ENCODE measurements around the gene ACAP3.

The ACAP3 gene

DNA sequence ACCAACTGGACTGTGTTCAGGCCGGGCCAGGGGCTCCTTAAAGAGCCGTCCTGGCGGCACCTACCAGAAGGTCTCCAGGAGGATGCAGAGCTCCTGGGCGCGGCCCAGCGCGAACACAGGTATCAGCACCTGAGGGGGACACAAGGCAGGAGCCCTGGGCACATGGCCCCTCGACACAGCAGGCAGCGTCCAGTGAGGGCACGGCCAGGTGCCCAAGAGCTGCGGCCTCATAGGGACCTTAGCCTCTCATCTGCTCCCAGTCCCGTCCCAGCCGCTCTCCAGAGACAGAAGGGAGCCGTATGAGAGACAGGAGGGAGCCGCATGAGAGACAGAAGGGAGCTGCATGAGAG is 6.5 kb upstream of the ACAP3 start:
- DNase-seq (ENCODE audit: low read depth), result no peak

DNA sequence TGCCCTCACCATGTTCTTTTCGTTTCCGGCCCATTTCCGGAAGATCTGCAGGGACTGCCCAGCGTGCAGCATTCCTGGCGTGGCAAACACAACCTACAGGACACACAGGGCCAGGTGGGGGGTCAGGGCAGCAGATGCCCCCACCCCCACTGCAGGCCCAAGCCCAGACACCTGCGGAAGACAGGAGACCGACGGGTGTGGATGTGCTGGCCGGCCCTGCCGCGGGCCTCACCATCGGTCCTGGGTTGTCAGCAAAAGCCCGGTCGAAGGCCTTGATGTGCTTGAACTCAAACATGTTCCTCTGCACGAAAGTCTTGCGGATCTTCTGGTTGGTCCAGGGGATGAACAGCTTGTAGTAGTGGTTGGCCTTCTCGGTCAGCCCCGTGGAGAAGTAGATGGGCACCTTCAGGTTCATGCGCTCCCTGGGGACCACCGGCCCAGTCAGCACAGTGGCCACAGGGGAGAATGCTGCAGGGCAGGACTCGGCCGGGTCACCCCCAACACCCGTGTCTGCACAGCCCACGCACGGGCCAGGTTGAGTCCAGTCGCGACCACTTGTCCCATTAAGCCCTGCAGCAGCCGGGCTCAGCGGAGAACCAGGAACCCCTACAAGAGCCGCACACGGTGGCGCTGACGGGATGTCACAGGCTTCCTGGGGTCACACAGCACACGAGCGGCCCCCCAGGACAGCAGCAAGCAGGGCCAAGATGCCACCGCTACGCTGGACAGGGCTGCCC is 5.9 kb upstream of the ACAP3 start:
- no peak for DNase-seq (ENCODE audit: low read depth)

DNA sequence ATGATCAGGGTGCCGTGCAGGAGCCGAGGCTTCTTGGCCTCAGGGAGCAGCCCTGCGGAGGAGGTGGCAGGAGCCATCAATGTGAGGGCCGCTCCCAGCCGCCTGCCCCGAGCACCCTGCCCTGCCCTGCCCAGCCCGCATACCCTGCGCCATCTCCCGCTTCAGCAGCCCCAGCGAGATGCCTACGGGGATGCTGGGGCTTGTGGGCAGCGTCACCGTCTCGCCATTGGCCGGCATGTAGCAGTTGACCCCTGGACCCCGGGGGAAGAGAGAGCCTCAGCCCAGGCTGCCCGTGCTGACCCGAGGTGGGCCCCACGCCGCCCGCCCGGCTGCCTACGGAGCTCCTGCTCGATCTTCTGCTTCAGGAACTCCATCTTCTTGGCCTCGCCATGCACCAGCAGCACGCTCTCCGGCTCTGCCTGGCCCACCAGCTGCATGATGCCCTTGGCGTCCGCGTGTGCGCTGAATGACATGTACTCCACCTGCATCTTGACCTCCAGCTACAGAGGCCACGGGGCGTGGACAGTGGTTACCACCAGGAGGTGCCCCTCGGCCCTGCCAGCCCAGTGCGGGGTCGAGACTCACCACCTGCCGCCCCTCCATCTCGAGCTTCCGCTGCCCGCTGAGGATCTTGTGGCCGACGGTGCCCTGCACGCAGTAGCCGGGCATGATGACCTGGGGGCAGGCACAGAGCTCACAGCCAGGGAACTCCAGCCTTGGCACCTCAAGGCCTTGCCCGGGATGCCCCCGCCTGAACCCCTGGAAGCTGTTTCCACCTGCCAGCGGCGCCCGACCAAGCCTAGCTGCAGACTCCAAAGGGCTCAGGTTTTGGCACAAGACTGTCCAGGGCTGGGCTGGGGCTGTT is 5.0 kb upstream of the ACAP3 start:
- no peak for DNase-seq (ENCODE audit: low read depth)

DNA sequence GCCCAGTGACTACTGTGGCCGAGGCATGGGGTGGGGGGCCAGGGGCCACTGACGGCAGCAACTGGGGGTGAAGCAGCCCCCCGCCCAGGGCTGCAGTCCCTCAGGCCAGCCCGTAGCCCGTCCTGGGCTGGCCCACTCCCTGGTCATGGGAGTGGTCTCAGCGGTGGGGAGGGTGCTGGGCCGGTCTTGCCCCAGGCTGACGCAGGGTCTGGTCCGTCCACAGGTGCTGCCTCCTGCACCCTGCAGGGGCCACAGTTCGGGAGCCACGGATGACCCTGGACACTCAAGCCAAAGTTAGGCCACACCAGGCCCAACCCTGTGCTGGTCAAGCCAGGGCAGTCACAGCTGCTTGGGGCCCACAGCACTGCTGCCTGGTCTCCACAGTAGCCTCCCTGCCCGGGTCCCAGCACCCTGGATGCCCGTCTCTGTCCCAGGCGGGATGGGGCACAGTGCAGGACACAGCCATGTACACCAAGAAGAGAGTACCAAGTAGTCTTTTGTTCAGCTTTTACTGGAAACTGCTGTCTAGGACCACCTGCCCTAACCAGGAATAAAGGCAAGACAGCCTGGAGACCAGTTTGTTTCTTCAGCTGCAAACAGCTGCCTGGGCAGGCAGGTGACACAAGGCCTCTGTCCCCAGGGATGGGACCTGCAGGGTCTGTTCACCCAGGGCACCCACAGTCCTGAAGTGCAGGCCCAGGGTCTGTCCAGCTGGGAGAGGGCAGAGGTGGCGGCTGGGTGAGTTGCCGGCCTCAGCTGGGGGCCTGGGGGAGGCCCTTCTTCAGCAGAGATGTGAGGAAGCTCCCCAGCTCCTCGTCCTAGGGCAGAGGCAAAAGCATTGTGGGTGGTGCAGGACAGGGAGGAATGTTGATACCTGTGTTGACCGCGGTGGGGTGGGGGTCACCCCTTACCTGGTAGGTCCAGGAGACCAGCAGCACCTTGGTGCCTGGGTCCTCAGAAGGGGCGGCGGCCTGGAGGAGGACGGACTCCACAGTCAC is 3.7 kb upstream of the ACAP3 start:
- DNase-seq (ENCODE audit: low read depth), result no peak

DNA sequence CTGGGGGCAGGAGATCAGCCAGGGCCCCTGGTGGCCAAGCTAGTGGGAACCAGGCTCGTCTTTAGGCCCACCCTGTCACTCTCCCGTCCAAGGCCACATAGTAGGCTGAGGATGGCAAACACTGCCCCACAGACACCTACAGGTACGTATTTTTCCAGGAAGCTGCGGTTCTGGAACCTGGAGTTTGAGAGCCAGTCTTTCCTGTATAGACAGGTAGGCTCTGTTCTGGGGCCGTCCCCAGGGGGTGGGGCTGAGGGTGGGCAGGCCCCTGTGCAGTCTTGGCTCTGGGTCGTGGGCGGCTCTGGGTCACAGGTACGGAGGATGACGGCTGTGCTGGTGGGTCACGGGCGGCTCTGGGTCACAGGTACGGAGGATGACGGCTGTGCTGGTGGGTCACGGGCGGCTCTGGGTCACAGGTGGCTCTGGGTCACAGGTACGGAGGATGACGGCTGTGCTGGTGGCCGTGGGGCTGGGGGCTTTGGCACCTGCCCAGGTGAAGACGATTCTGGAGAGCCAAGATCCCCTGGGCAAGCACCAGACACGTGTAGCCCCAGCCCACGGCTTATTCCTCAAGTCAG is 2.8 kb upstream of the ACAP3 start:
- DNase-seq (ENCODE audit: low read depth), result no peak

DNA sequence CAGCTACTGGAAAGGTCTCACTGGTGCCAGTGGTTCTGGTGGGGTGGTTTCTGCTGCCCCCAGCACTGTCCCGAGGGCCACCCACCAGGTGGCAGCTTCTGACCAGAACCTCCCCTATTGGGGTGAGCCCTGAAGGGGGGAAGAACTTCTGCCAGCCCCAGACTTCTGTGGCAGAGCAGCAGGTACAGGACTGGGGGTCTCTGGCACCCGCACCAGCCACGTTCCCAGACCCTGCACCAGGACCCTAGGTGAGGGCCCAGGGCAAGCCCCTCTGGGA is 2.3 kb upstream of the ACAP3 start:
- DNase-seq (ENCODE audit: low read depth), result no peak

DNA sequence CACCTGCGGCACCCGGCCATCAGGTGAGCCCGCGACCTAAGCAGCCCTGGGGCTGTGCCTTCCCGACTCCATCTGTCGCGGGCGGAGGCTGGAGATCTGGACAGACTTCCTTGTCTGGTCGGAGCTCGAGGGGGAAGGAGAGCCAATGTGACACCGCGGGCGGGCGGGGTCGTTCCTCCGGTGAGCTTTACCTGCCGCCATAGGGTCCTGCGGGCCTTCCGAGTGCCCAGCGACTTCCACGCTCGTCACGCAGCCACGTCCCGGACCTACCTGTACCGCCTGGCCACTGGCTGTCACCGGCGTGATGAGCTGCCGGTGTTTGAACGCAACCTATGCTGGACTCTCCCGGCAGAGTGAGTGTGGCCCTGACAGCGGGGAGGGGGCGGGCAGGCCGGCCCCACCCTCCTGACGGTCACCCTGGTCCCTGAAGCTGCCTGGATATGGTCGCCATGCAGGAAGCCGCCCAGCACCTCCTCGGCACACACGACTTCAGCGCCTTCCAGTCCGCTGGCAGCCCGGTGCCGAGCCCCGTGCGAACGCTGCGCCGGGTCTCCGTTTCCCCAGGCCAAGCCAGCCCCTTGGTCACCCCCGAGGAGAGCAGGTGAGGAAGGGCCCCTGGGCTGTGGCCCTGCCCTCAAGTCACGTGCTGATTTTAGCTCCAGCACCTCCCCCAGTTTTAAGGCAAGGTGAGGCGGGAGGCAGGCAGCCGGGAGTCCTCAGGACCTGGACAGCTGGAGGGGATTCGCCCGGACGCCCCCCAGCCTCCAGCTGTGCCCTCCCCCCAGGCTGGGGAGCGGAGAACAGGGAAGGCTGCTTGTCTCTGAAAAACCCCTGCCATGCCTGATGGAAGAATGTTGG is 1.8 kb upstream of the ACAP3 start:
- no peak for DNase-seq (ENCODE audit: low read depth)

DNA sequence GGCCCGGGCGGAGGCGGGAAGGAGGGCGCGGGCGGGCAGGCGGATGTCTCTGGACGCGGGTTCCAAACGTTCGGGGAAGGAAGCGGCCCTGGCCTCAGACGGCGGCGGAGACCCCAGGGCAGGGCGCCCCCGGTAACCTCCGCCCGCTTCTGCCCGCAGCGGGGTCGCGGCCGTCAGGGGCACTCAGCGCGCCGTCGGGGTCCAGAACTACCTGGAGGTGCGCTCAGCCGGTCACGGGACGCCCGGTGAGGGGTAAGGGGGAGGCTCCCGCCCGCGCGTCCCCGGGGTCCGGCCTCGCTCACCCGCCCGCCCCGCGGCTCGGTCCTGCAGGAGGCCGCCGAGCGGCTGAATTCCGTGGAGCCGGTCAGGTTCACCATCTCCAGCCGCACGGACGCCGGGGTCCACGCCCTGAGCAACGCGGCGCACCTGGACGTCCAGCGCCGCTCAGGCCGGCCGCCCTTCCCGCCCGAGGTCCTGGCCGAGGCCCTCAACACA is 1.1 kb upstream of the ACAP3 start:
- no peak for DNase-seq (ENCODE audit: low read depth)

DNA sequence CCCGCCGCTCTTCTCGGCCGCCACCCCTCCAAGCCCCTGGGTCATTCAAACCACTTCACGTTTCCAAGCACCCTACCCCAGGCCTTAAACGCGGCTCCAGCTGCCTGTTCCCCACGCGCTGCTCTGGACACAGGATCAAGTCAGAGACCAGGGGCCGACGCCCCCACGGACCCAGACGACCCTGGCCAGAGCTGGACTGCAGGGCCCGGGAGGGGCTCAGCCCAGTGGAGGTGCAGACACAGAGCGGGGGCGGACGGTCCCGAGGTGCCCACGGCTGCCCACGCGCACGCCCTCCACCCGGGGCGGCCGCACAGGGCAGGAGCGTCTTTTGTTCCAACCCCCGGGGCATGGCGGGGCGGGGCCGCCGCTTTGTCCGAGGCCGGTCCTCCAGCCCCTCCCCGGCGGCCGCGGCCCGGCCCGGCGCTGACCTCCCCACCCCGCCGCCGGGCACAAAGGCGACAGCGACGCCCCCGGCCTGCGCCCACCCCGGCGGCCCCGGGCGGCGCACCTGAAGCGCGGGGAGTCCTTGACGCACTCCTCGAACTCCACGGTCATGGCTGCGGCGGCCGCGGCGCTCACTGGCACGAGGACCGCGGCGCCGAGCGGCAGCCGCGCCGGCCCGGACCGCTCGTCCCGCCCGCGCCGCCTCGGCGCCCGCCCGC is 338 bp downstream of the ACAP3 start:
- no peak for DNase-seq (ENCODE audit: low read depth)

DNA sequence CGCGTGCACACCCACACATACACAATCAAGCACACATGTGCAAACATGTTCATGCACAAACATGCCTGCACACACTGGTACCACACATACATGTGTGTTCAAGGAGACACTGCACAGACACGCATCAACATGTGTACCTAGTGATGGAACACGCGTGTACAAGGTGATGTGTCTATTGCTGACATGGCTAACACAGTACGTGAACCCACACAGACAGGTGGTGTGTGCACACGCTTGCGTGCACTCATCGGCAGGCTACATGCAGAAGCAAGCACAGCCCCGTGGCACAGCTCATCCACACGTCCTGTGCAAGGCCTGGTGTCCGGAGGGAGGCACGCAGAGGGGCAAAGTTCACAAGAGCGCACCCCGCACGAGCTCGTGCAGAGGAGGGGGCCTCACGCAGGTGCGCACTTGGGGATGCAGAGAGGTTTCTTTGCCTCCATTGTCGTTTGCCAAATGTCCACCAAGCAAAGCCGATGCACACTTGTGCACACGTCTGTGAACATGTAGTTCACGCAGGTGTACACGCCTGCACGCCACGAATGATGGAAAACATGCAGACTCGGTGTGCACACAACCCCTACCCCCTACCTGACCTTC is 969 bp downstream of the ACAP3 start:
- no peak for DNase-seq (ENCODE audit: low read depth)

DNA sequence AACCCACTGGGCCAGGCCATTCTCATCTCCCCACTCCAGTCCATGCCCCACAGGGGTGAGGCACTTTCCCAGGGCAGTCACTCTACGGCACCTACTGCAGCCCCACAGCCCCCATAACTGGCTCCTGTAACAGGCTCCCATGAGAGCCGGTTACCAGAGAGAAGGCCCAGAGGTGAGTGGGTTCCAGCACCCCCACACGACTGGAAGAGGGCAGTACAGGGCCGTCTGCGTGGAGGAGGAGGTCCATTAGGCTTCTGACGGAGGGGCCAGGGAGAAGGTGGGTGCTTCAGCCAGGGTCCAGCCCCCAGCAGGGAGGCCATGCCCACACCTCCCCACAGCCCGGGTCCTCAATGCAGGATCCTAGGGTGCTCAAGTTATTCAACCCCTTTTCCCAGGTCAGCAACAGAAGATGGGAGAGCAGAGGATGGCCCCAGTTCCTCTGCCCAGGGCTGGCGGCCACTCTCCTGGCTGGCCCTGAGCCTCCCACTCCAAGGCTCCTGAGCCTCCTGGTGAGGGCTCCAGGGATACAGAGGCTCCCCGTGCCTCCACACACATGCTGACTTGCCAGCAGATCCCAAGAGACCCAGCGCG is 1.6 kb downstream of the ACAP3 start:
- no peak for DNase-seq (ENCODE audit: low read depth)

DNA sequence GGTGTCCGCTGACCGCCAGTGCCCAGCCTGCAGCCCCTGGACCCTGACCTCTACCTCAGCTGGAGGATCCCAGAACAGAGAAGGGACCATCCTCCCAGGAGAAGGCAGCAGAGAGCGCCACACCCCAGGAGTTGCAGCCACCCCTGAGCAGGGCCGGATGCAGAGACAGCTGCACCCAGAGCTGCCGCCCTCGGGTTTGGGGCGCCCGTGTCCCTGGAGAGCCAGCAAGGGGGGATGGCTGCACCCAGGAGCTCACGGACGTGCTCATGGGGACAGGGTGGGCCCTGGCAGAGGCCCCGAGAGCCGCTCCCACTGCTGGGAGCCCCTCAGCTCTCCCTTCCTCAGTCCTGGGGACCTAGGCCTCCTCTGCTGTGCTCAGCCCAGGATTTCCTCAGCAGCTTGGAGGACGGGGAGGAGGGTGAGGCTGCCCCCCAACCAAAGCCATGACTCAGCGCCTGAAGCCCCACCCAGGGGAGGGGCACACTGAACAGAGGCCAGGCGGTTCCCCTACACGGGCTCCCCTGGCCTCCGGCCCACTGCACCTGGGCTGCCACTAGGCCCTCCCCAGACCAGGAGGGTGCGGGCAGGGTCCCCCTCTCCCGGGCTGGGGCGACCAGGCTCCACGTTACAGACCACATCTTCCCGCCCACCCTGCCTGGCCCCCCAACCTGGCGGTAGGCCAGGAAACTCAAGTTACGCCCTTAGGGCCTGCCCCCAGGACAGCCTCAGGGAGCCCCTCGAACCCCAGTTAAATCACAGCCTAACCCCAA is 2.2 kb downstream of the ACAP3 start:
- DNase-seq (ENCODE audit: low read depth), result peak; percentile 55

DNA sequence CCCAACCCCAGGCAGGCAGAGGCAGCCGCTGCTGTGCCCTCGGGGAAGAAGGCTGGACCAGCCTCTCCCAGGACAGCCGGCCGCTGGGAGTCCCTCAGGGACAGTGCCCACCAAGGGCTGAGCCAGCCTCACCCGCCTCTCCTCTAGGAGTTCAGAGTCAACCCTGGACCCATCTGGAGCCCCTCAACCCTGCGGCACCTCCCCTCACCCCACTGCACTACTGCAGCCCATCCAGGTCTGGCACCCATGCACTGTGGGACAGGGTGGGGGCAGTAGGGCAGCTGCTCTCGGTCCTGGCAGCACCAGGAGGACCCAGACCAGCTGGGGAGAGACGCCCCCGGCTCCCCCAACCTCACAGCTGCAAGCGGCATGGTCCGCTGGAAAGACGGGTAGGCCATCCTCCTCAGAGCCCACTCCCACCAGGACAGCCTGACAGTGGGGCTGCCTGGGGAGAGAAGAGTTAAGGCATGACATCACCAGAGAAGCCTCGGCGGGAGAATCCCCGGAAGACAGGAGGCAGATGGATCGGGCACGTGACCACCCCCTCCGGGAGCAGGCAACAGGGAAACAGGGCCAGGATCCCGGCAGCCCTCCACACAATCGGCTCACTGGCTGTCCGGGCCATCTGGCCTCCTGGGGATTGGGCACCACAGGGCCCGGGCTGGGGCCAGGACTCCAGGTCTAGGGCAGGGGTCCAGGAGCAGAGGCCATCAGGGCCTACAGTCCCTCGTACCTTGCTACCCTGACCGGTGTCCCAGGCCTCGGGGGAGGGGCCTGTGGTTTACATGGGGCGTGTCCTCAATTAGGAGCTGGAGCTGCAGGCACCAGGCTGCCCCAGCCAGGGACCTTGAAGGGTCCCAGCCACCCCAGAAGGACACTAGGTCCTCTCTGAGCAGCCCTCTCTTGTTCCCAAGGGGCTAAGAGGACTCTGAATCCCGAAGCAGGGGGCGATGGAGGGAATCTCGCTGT is 3.1 kb downstream of the ACAP3 start:
- peak; percentile 42 for DNase-seq (ENCODE audit: low read depth)

DNA sequence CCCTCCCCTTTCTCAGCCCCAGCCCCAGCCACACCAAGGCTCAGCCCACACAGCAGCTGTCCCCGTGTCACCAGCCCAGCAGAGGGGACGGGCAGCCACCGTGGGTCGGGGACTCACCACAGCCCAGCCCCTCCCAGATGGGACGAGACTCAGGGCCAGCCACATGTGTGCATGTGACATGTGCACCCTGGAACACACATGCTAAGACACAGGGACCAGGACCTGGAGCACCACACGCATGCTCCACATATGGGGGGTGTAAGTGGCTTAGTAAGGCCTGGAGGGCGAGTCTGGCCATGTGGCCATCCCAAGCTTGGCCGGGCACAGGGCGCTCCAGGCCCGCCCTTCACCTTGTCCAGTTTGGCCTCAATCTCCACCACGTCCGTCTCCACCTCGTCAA is 4.0 kb downstream of the ACAP3 start:
- no peak for DNase-seq (ENCODE audit: low read depth)

DNA sequence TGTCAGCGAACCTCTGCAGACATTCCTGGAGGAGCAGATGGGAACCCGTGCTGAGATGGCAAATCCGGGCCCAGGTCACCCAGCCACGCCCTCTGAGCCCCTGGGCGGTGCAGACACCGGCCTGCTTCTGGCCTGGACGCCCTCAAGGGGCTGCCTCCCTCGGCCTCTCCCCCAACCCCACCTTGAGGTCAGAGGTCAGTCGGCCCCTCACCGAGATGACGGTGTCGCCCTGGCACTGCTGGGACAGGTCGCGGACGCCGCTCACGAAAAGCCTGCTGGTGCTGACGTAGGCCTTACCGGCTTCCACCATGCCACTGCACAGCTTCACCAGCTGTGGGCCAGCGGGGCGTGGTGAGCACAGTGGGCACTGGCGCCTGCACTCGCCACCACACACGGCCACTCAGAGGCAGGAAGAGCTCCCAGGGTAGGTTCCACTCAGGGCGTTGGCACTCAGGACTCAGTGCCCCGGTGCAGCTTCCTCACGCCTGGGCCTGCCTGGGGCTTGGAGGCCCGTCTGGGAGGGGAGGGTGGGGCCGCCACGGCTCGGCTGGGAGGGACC is 4.7 kb downstream of the ACAP3 start:
- no peak for DNase-seq (ENCODE audit: low read depth)

DNA sequence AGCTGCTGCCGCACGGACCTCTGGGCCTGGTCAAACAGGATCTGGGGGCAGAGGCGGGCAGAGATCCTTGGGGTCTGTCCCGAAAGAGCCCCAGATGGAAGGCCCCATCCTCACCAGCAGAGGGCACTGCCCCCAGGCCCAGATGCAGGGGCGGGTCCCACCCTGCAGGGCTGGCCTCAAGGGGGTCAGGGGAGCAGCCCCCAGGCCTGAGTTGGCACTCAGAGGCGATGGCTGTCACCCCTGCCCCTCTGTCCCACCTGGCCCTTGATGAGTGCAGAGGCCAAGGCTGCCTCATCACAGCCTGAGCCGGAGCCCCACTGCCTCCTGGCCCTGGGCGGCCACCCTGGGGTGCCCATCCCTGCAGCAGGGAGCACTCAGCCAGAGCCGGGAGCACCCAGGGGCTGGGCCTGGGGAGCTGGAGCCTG is 5.7 kb downstream of the ACAP3 start:
- no peak for DNase-seq (ENCODE audit: low read depth)

DNA sequence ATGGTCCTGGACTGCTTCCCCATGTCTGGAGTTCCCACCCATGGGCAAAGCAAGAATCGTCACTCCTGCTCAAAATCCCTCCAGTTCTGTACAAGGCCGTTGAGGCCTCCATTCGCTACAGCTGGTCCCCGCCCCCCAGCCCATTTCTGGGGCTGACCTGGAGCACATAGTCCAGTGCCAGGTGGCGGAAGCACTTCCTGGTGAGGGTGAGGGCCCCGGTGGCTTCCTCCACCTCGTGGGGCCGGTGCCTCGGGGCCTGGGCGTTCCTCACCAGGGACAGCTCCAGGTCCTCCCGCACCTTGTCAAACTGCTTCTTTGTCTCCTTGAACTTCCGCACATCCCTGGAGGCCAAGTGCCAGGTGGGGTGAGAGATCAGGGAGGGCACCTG is 7.4 kb downstream of the ACAP3 start:
- no peak for DNase-seq (ENCODE audit: low read depth)

All from fibroblast of the conjunctiva (primary cell).